ENCODE measurements around the gene DOCK8. TPM values are rescaled to one million over a fixed set of nuclear protein-coding genes. Genes with fewer than 3 reads are reported as not detected.

Gene DOCK8
- total RNA-seq, 1 experiment from 2014 or later: 7.5 TPM

DNA sequence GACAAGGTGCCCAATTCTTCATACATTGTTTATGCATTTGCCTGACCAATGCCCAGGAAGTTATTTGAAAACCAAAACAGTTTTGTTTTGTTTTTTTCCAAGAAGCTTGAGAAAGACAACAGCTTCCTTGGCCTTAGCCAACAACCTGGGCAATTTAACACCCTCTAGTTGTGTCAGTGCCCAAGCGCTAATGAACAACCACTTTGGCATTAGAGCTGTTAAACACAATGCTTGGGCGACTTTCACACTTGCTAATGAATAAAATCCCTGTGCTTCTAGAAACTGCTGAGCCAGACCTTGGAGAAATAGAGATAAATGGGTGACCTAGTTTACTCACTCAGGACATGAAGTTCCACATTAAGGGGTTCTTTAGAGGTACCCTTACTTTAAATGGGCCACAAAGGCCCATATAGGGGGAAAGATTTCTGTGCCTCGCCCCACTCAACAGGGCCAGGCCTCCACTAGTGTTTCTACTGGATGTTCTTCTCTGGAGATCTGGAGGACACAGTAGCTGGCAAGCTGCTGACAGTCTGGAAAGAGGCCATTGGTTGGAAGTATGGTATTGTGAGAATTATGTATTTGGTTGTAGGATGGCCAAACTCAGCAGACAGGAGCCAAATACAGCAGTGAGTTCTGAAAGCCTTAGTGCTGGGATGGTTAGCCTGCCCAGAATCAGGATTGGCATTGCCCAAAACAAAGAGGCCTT, 179.8 kb downstream of the DOCK8 start:
- no peaks in the 10 kb centered on the region for H3K36me3 ChIP-seq (ENCODE audit: low read depth)
- ChIA-PET CTCF (interaction anchor here (0.6 kb wide), 1 partner anchor 412 kb away, joined by 12 read pairs; no protein-coding TSS in a partner anchor), POLR2A (ENCODE audit: unreplicated experiment) (no interaction called here)
- no peaks in the 10 kb centered on the region for H4K20me1 ChIP-seq (ENCODE audit: insufficient read depth)
- BruUV-seq (replicated peaks): no TSS peak
- no peaks in the 10 kb centered on the region for H3K27me3 ChIP-seq (ENCODE audit: insufficient read depth, low read depth)
- H3K4me1 ChIP-seq (replicated peaks; ENCODE audit: insufficient read depth): no peaks in the 10 kb centered on the region
- TF ChIP-seq EZH2 (IDR thresholded peaks at IDR 0.05; ENCODE audit: low read depth) (no peak), CTCF (conservative IDR thresholded peaks at IDR 0.05) (no peak)
- no peak overlapping the region for H2AFZ ChIP-seq
- no peak overlapping the region for H3K4me3 ChIP-seq
- no peak for DNase-seq
- H3K9me3 ChIP-seq (ENCODE audit: insufficient read depth, low read depth): no peaks in the 10 kb centered on the region
- intact Hi-C loops (cut with micrococcal nuclease; ENCODE audit: unreplicated experiment): no loop called here
- no peaks in the 10 kb centered on the region for H3K9me2 ChIP-seq (ENCODE audit: insufficient read depth)
- H3F3A ChIP-seq (ENCODE audit: insufficient read depth, low read depth): no peaks in the 10 kb centered on the region
- no peaks in the 10 kb centered on the region for H3K79me2 ChIP-seq (ENCODE audit: low read depth)
- H3K27ac ChIP-seq: no peak overlapping the region
- no peak overlapping the region for H3K4me2 ChIP-seq

- no TSS peak for BruUV-seq (replicated peaks)
- H2AFZ ChIP-seq: no peak overlapping the region
- POLR2A ChIA-PET (ENCODE audit: unreplicated experiment): no interaction called here
These were observed 181.7 kb downstream of the DOCK8 start for GRCh38 chr9:396396-396795.

GRCh38 chr9:398085-398484, 183.4 kb downstream of the DOCK8 start:
- Histone ChIP-seq H3K27ac (no peak overlapping the region), H2AFZ (no peak overlapping the region), H3K4me1 (replicated peaks; ENCODE audit: insufficient read depth) (no peaks in the 10 kb centered on the region), H3F3A (ENCODE audit: insufficient read depth, low read depth) (no peaks in the 10 kb centered on the region), H3K9me2 (ENCODE audit: insufficient read depth) (no peaks in the 10 kb centered on the region), H3K4me3 (no peak overlapping the region), H3K27me3 (ENCODE audit: insufficient read depth, low read depth) (no peaks in the 10 kb centered on the region), H3K79me2 (ENCODE audit: low read depth) (no peaks in the 10 kb centered on the region), H3K9me3 (ENCODE audit: insufficient read depth, low read depth) (no peaks in the 10 kb centered on the region), H3K36me3 (ENCODE audit: low read depth) (no peaks in the 10 kb centered on the region), H3K4me2 (no peak overlapping the region), H4K20me1 (ENCODE audit: insufficient read depth) (no peaks in the 10 kb centered on the region)
- no peak for TF ChIP-seq CTCF (conservative IDR thresholded peaks at IDR 0.05)
- TF ChIP-seq EZH2 (IDR thresholded peaks at IDR 0.05; ENCODE audit: low read depth): no peak
- CTCF ChIA-PET: no interaction called here
- intact Hi-C loops (cut with micrococcal nuclease; ENCODE audit: unreplicated experiment): no loop called here
- DNase-seq: no peak
- no TSS peak for BruUV-seq (replicated peaks)
- POLR2A ChIA-PET (ENCODE audit: unreplicated experiment): no interaction called here

More at GRCh38 chr9:396396-396795, 181.7 kb downstream of the DOCK8 start:
- DNase-seq: no peak
- intact Hi-C loops (cut with micrococcal nuclease; ENCODE audit: unreplicated experiment): no loop called here
- no peaks in the 10 kb centered on the region for H3K9me3 ChIP-seq (ENCODE audit: insufficient read depth, low read depth)
- no peak for TF ChIP-seq EZH2 (IDR thresholded peaks at IDR 0.05; ENCODE audit: low read depth)
- TF ChIP-seq CTCF (conservative IDR thresholded peaks at IDR 0.05): no peak
- H3K4me3 ChIP-seq: no peak overlapping the region
- H3K4me2 ChIP-seq: no peak overlapping the region
- no peaks in the 10 kb centered on the region for H3K27me3 ChIP-seq (ENCODE audit: insufficient read depth, low read depth)
- H3K4me1 ChIP-seq (replicated peaks; ENCODE audit: insufficient read depth): no peaks in the 10 kb centered on the region
- H3F3A ChIP-seq (ENCODE audit: insufficient read depth, low read depth): no peaks in the 10 kb centered on the region
- no peaks in the 10 kb centered on the region for H3K79me2 ChIP-seq (ENCODE audit: low read depth)
- H3K9me2 ChIP-seq (ENCODE audit: insufficient read depth): no peaks in the 10 kb centered on the region
- CTCF ChIA-PET: no interaction called here
- H3K27ac ChIP-seq: no peak overlapping the region
- H3K36me3 ChIP-seq (ENCODE audit: low read depth): no peaks in the 10 kb centered on the region
- no peaks in the 10 kb centered on the region for H4K20me1 ChIP-seq (ENCODE audit: insufficient read depth)

Measured in PC-9 (cell line).